ENCODE data around the gene OTOP2. TPM values are rescaled to one million over a fixed set of nuclear protein-coding genes. Genes with fewer than 3 reads are reported as not detected.

Gene OTOP2
- total RNA-seq (not detected in 2 replicates), polyA plus RNA-seq (not detected in 2 replicates)

GRCh38 chr17:74924250-74924948 is at the start of gene OTOP2:
Gene OTOP2, plus strand, starts transcription at chr17:74924273. Its CDS starts 360 bp downstream, at chr17:74924633.
- DNase-seq (ENCODE audit: low read depth in 1 of 2, low spot score in 1 of 2): no peak
- H3K9me3 ChIP-seq (ENCODE audit: low read depth): no peaks in the 10 kb centered on the region
- H3K36me3 ChIP-seq: no peaks in the 10 kb centered on the region
- H3K4me1 ChIP-seq (ENCODE audit: low read depth): peaks cover 4% of the 10 kb centered on the region
- H3K27ac ChIP-seq: no peak within 1 kb of the TSS
- peak within 1 kb of the TSS; percentile 27 for H3K4me3 ChIP-seq
- H3K27me3 ChIP-seq: peaks cover 71% of the 10 kb centered on the region
- no peak for TF ChIP-seq CTCF (IDR thresholded peaks at IDR 0.05; ENCODE audit: low read depth, low read length)

- no peaks in the 10 kb centered on the region for H3K27me3 ChIP-seq
- peaks cover 45% of the 10 kb centered on the region for H3K4me1 ChIP-seq (ENCODE audit: low read depth)
- DNase-seq (ENCODE audit: low read depth in 1 of 2, low spot score in 1 of 2): no peak
- TF ChIP-seq CTCF (IDR thresholded peaks at IDR 0.05; ENCODE audit: low read depth, low read length): no peak
- H3K9me3 ChIP-seq (ENCODE audit: low read depth): no peaks in the 10 kb centered on the region
- H3K36me3 ChIP-seq: no peaks in the 10 kb centered on the region
- no peak overlapping the region for H3K4me3 ChIP-seq
- no peak overlapping the region for H3K27ac ChIP-seq
These were observed 49.4 kb upstream of the OTOP2 start for GRCh38 chr17:74874615-74875037.

- peak overlapping the region; percentile 84 for H3K27ac ChIP-seq
- DNase-seq (ENCODE audit: low read depth in 1 of 2, low spot score in 1 of 2): no peak
- H3K27me3 ChIP-seq: no peaks in the 10 kb centered on the region
- no peaks in the 10 kb centered on the region for H3K36me3 ChIP-seq
- no peaks in the 10 kb centered on the region for H3K9me3 ChIP-seq (ENCODE audit: low read depth)
- H3K4me3 ChIP-seq: no peak overlapping the region
- H3K4me1 ChIP-seq (ENCODE audit: low read depth): peaks cover 50% of the 10 kb centered on the region
- TF ChIP-seq CTCF (IDR thresholded peaks at IDR 0.05; ENCODE audit: low read depth, low read length): no peak
These were observed 48.7 kb upstream of the OTOP2 start for GRCh38 chr17:74875155-74875976.

- TF ChIP-seq CTCF (IDR thresholded peaks at IDR 0.05; ENCODE audit: low read depth, low read length): no peak
- Histone ChIP-seq H3K4me1 (ENCODE audit: low read depth) (peaks cover 50% of the 10 kb centered on the region), H3K36me3 (no peaks in the 10 kb centered on the region), H3K4me3 (no peak overlapping the region), H3K27ac (peak overlapping the region; percentile 84), H3K9me3 (ENCODE audit: low read depth) (no peaks in the 10 kb centered on the region), H3K27me3 (no peaks in the 10 kb centered on the region)
- no peak for DNase-seq (ENCODE audit: low read depth in 1 of 2, low spot score in 1 of 2)
These were observed 48.0 kb upstream of the OTOP2 start for GRCh38 chr17:74875977-74876593.

- Histone ChIP-seq H3K9me3 (ENCODE audit: low read depth) (no peaks in the 10 kb centered on the region), H3K4me1 (ENCODE audit: low read depth) (peaks cover 42% of the 10 kb centered on the region), H3K36me3 (no peaks in the 10 kb centered on the region), H3K4me3 (no peak overlapping the region), H3K27me3 (no peaks in the 10 kb centered on the region), H3K27ac (peak overlapping the region; percentile 84)
- TF ChIP-seq CTCF (IDR thresholded peaks at IDR 0.05; ENCODE audit: low read depth, low read length): no peak
- peak; percentile 56 to 57 for DNase-seq (ENCODE audit: low read depth in 1 of 2, low spot score in 1 of 2)
These were observed 46.2 kb upstream of the OTOP2 start for GRCh38 chr17:74877592-74878548.
